ENCODE results near the gene SMARCC2.
"Not testable (repeated sequence)": the region's sequence is repeated elsewhere in the genome, so short reads cannot be mapped to it uniquely, and the experiment has no call there.

Gene SMARCC2

DNA sequence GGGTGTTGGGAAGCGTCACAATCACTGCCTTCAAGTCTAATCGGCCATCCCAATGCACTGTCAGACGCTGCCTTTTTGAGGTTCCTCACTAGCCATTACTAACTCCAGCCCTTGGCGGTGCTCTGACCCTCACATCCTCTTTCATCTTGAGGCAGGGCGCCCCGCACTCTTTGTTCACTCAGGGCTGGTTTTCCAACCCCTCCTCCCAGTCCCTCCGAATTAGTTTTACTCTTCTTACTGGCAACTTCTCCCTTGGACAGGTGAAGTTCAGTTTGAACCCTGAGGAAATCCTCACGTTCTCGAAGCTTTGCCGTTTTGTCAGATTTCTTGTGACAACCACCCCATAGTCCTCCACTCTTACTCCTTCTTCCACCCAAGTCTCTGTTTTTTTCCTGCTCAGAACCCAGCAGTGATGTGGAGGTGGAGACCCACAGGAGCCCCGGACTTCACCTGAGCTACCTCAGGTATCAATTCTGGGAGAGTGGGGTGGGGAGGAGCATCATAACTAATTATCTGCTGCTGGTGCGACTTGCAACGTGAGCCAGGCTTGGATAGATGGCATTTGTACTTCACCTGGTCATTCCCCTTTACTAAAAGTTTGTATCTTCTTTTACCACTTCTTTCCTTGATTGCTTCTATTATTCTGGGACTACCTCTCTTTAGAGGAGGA, 70.5 kb downstream of the SMARCC2 start:
- no peak for DNase-seq

DNA sequence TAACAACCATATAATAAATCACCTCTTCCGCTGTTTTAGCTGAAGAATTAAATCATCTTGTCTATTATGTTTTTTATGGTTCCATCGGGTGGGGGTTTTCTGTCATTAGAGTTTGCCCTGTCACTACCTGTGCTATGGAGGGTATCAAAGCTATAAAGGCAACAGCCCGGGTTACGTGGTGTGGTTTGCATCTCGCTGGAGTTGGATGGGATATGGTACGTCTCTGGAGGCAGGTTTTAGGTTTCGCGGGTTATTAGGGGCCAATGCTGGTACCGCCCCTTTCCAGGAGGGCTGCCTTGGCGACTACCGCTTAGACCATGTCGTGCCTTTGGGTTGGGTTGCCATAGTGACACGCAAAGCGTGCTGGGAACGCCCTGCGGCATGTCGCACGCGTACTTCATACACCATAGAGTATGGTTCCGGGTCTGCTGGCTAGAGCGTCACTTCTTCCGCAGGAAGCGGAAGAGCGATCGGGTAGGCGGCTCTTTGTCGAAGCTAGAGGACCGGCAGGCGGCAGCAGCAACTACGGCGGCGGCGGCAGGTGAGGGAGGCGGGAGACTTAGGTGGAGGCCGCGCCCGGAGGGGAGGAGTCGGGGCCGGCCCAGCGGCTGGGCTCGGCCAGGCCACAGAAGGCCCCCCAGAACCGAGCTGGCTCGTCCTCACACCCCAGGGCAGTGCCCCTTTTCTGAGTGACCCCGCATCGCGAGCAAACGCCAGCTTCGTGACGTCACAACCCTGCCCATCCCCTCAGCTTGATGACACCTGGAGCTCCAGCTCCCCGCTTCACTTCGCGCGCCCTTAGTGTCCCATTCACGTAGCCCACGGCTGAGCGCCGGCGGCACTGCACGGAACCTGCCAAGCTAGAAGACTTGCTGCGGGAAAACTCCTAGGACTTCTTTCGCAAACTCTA, 71.2 kb downstream of the SMARCC2 start, which contains the start of gene ZC3H10:
Gene ZC3H10 (plus strand): TSS at position 489 of the 910 bp plus-strand sequence. CDS start 2,297 bp downstream, outside the sequence.
- DNase-seq: peak; percentile 98

DNA sequence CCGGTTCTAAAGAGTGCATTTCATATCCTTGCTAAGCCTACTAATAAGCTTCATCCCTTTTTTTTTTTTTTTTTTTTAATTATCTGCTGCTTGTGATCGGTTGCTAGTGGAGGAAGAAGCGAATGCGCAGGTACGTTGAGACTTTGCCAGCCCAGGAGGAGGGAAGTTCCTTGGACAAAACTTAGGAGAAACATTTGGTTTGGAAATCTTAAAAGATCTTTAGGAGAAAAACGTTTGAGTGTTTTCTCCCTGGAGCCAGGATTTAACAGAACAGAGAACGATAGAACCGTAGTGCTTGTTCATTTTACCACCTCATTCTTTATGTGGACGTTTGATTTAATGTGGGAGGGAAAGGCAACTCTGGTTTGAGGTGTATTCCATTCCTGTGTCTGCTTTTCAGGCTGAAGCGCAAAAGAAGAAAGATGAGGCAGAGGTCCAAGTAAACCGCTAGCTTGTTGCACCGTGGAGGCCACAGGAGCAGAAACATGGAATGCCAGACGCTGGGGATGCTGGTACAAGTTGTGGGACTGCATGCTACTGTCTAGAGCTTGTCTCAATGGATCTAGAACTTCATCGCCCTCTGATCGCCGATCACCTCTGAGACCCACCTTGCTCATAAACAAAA, 72.1 kb downstream of the SMARCC2 start:
- not testable (repeated sequence) for DNase-seq

DNA sequence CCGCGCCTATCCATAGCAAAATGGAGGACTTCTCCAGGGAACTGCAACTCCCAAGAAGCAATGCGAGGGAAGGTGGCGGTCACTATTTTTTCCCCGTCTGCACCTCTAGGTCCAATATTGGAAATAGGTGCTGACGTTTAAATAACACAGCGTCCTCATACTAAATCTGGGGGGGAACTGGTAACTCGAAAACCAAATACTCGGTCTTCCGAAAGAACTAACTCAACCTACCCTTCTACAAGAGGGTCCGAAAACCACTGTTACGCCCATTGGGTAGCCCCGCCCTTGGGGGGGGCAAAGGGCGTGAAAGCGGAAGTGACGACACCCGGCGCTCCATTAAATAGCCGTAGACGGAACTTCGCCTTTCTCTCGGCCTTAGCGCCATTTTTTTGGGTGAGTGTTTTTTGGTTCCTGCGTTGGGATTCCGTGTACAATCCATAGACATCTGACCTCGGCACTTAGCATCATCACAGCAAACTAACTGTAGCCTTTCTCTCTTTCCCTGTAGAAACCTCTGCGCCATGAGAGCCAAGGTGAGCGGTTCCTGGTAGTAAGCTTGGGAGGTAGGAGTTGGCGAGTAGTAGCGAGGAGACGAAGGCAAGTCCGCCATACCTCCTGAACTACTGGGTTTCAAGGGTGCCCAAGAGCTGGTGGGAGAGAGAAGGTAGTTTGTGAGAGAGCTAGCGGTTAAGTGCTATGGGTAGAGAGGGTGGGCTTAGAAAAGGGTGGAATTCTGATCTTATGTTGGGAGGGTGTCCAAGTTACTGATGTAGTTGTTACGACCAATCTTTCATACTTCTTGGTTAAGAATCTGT, 72.8 kb downstream of the SMARCC2 start, which contains the start of gene RPL41:
Gene RPL41 (plus strand): TSS at position 367 of the 815 bp plus-strand sequence.
- DNase-seq: peak; percentile 83 to 89

DNA sequence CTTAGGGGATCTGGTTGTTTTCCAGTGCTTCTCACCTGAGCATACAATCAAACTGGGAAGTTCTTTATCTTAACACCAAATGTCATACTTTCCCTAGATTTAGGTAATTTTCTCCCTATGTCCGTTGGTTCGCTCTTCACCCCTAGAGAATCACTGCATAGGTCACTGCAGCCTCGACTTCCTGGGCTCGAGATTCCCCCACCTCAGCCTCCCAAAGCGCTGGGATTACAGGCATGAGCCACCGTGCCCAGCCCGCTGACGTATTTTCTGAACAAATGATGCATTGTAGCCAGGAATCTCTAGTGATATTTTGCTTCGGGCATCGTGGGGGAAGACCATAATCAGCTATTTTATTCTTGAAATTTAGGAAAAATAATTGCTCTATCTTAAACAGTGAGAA, 74.0 kb downstream of the SMARCC2 start:
- DNase-seq: peak; percentile 28 to 37

DNA sequence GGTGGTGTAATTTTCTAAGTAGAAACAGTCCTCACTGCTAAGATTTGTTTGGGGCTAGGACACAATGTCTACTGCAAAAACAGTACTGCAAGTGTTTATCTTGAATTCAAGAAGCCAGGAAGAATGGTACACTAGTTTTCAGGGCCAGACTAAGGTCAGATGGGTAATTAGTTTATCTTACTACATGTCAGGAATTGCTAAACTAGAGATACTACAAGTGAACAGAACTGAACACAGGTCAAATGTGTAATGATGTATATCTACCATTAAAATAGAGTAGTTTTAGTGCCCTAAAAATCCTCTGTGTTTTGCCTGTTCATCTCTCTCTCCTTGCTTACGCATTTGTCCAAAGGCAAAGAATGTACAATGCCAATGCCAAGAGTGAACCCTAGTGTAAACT, 75.2 kb downstream of the SMARCC2 start:
- DNase-seq: no peak
